Suppressor macrophage treated with lipopolysaccharide for 1 hour (primary cell): Measurements from ENCODE around the gene CAMK1D.
A peak's percentile ranks its signal among the peaks of the same experiment; 100 is the strongest.
"Not testable (repeated sequence)": the region's sequence is repeated elsewhere in the genome, so short reads cannot be mapped to it uniquely, and the experiment has no call there.

Experiments
- DNase-seq, 3 donors: peaks; one replicate each; pipeline ENCODE4 v3.0.0-alpha.2; 2020 to 2022

CAMK1D gene

GRCh38 chr10:12348870-12349628 lies at the start of gene CAMK1D:
TSS of gene CAMK1D (plus strand) at chr10:12349547.
- peak; percentile 76 to 91 (median 78) for DNase-seq

GRCh38 chr10:12301036-12301435 lies 48.3 kb upstream of the CAMK1D start:
- not testable (repeated sequence) for DNase-seq

- DNase-seq: peak in 1 of 3 donors; percentile 7
Observed at GRCh38 chr10:12308057-12308456, 41.3 kb upstream of the CAMK1D start.

GRCh38 chr10:12308736-12309375 lies 40.5 kb upstream of the CAMK1D start:
- DNase-seq: peak; percentile 36 to 50 (median 40)

- DNase-seq: not testable (repeated sequence)
Observed at GRCh38 chr10:12309783-12310182, 39.6 kb upstream of the CAMK1D start.

- no peak for DNase-seq
Observed at GRCh38 chr10:12314836-12315235, 34.5 kb upstream of the CAMK1D start.

GRCh38 chr10:12319076-12319475 lies 30.3 kb upstream of the CAMK1D start:
- peak in 1 of 3 donors; percentile 36 for DNase-seq

GRCh38 chr10:12320892-12321291 lies 28.5 kb upstream of the CAMK1D start:
- DNase-seq: no peak

- no peak for DNase-seq
Observed at GRCh38 chr10:12321641-12322040, 27.7 kb upstream of the CAMK1D start.

- DNase-seq: peak in 2 of 3 donors; percentile 29 to 43
Observed at GRCh38 chr10:12322583-12323131, 26.7 kb upstream of the CAMK1D start.

- no peak for DNase-seq
Observed at GRCh38 chr10:12324530-12324929, 24.8 kb upstream of the CAMK1D start.

GRCh38 chr10:12327074-12327473 lies 22.3 kb upstream of the CAMK1D start:
- DNase-seq: no peak

GRCh38 chr10:12327476-12327875 lies 21.9 kb upstream of the CAMK1D start:
- DNase-seq: no peak

- DNase-seq: not testable (repeated sequence)
Observed at GRCh38 chr10:12328312-12328711, 21.0 kb upstream of the CAMK1D start.

- no peak for DNase-seq
Observed at GRCh38 chr10:12332572-12333379, 16.6 kb upstream of the CAMK1D start.

GRCh38 chr10:12333380-12334185 lies 15.8 kb upstream of the CAMK1D start:
- DNase-seq: peak; percentile 92 to 96 (median 93)

- no peak for DNase-seq
Observed at GRCh38 chr10:12334186-12334530, 15.2 kb upstream of the CAMK1D start.

GRCh38 chr10:12335169-12335568 lies 14.2 kb upstream of the CAMK1D start:
- DNase-seq: not testable (repeated sequence)

- DNase-seq: peak in 1 of 3 donors; percentile 18
Observed at GRCh38 chr10:12337453-12338372, 11.6 kb upstream of the CAMK1D start.

GRCh38 chr10:12338981-12339380 lies 10.4 kb upstream of the CAMK1D start:
- no peak for DNase-seq

- no peak for DNase-seq
Observed at GRCh38 chr10:12340371-12340770, 9.0 kb upstream of the CAMK1D start.
